CD4-positive, alpha-beta T cell treated with Interleukin-2 at 100 ng/mL for 4 hours (primary cell): ENCODE results near the gene NEURL1.

Source experiments
- DNase-seq: peaks from one replicate; pipeline ENCODE4 v3.0.0-alpha.2; 2020; ENCODE audit warnings: low spot score

NEURL1 gene

GRCh38 chr10:103547391-103547946 lies 54.0 kb downstream of the NEURL1 start:
- DNase-seq, result no peak

- no peak for DNase-seq
Measured at GRCh38 chr10:103548006-103548405, 54.5 kb downstream of the NEURL1 start.

- DNase-seq, result no peak
Measured at GRCh38 chr10:103548581-103549348, 55.3 kb downstream of the NEURL1 start.

GRCh38 chr10:103549349-103549685 lies 55.8 kb downstream of the NEURL1 start:
- no peak for DNase-seq

GRCh38 chr10:103550229-103550628 lies 56.7 kb downstream of the NEURL1 start:
- no peak for DNase-seq

GRCh38 chr10:103551619-103552602 lies 58.4 kb downstream of the NEURL1 start:
- DNase-seq, result no peak

GRCh38 chr10:103552856-103553742 lies 59.6 kb downstream of the NEURL1 start:
- no peak for DNase-seq

- DNase-seq, result no peak
Measured at GRCh38 chr10:103553743-103554487, 60.4 kb downstream of the NEURL1 start.

- DNase-seq, result peak; percentile 4
Measured at GRCh38 chr10:103554488-103555324, 61.2 kb downstream of the NEURL1 start.

- DNase-seq, result no peak
Measured at GRCh38 chr10:103555325-103555649, 61.8 kb downstream of the NEURL1 start.

GRCh38 chr10:103555712-103556111 lies 62.2 kb downstream of the NEURL1 start:
- no peak for DNase-seq

- no peak for DNase-seq
Measured at GRCh38 chr10:103556383-103557007, 63.0 kb downstream of the NEURL1 start.

GRCh38 chr10:103557455-103557854 lies 64.0 kb downstream of the NEURL1 start:
- no peak for DNase-seq

- no peak for DNase-seq
Measured at GRCh38 chr10:103558911-103559310, 65.4 kb downstream of the NEURL1 start.

- no peak for DNase-seq
Measured at GRCh38 chr10:103559776-103560175, 66.3 kb downstream of the NEURL1 start.

- no peak for DNase-seq
Measured at GRCh38 chr10:103560886-103561285, 67.4 kb downstream of the NEURL1 start.

GRCh38 chr10:103562383-103562782 lies 68.9 kb downstream of the NEURL1 start:
- DNase-seq, result no peak

- DNase-seq, result no peak
Measured at GRCh38 chr10:103563231-103564115, 70.0 kb downstream of the NEURL1 start.

- no peak for DNase-seq
Measured at GRCh38 chr10:103564116-103564501, 70.6 kb downstream of the NEURL1 start.
